Renal pelvis (tissue), 4 donors: ENCODE measurements around the gene SBF1. TPM values are rescaled to one million over a fixed set of nuclear protein-coding genes. Genes with fewer than 3 reads are reported as not detected.
A peak's percentile ranks its signal among the peaks of the same experiment; 100 is the strongest.

Experiments
- DNase-seq: peaks from one replicate; pipeline ENCODE4 v3.0.0-alpha.2; 2013
- polyA plus RNA-seq, 3 donors: library from polyadenylated mRNA; unstranded; fragments of 120-200 nt; gene quantifications; one replicate each; pipeline ENCODE4 v1.2.1, GENCODE V29; 2013; ENCODE audit not compliant: insufficient read length in 3 of 3

The SBF1 gene
- polyA plus RNA-seq, 3 donors = 42.2 to 51.0 (median 42.9) TPM

GRCh38 chr22:50486561-50487289 lies 11.9 kb upstream of the SBF1 start, which contains the start of gene MIOX:
MIOX (plus strand) TSS chr22:50486859; CDS start chr22:50486898, 39 bp downstream.
- DNase-seq = no peak

DNA sequence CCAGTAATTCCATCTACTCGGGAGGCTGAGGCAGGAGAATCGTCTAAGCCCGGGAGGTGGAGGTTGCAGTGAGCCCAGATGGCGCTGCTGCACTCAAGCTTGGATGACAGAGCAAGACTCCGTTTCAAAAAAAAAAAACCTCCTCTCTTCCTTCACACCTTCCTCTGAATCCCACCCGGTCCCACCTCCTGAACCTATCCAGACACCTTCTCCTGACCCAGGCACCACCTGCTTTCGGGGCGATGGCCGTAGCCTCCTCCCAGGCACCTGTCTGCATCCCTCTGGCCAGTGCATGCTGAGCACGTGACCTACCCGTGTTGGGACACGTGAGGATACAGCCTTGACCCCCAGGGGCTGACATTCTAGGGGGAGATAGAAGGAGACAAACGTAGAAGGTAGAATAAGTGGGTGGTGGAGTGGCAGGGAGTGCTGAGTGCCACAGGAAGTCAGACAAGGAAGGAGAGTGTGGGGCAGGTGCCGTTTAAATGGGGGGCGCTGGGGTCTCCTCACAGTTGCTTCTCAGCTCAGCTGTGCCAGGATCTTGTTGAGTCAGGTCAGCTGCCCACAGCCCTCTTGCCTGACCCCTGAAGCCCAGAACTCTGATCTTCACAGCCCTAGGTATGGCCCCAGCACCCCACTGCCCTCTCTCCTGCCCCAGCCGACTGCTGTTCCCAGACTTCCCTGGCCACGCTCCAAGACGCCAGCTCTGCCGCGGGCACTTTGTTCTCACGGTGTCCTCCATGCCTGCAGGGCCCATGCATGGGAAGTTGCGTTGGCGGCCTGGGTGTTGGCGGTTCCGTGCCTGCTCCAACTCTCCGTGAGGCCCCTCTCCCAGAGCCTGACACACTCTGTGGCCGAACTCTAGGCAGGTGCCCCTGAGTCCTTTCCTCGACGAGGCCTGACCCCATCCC lies 10.6 kb upstream of the SBF1 start:
- DNase-seq = no peak

GRCh38 chr22:50483977-50484853 lies 9.4 kb upstream of the SBF1 start:
- no peak for DNase-seq

- no peak for DNase-seq
These were observed 8.7 kb upstream of the SBF1 start for GRCh38 chr22:50483556-50483955.

- no peak for DNase-seq
These were observed 8.3 kb upstream of the SBF1 start for GRCh38 chr22:50483106-50483505.

GRCh38 chr22:50482107-50483074 lies 7.6 kb upstream of the SBF1 start:
- DNase-seq = no peak

- DNase-seq = peak; percentile 21
These were observed 6.7 kb upstream of the SBF1 start, which contains the start of gene ADM2 for GRCh38 chr22:50481440-50482106. ADM2 (plus strand) TSS chr22:50481543; CDS start chr22:50481848, 305 bp downstream.

DNA sequence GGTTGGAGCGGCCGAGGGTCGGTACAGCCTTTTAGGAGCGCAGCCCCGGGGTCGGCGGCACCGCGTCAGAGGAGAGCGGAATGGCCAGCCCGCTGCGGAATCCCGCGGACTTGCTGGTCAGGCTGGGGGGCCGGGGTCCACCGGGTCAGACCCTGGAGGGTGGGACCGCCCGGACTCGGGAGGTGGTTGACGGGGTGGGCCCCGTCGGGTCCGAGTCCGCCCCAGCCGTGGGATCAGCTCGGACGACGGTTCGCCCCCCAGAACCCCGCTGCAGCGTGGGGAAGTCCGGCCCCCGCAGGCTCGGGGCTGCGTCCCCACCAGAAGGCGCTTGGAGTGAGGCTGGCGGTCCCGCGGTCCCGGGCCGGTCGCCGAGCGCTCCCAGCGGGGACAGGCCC lies 6.2 kb upstream of the SBF1 start:
- DNase-seq = no peak

GRCh38 chr22:50479721-50480120 lies 4.9 kb upstream of the SBF1 start:
- DNase-seq = no peak

DNA sequence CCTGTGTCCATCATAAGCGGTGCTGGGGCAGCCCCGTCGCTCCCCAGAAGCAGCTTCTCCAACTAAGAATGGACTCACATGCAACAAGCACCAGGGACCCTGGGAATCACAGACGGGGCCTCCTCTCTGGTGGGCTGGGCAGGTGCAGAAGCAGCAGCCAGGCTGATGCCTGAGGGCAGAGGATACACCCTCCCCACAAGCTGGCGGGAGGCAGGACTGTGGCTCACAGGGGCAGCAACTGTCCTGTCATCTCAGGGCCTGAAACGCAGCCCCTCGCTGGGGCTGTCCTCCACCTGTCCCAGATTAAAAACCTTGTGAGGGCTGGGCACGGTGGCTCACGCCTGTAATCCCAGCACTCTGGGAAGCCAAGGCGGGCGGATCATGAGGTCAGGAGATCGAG lies 3.1 kb upstream of the SBF1 start:
- no peak for DNase-seq

GRCh38 chr22:50476868-50477267 lies 2.0 kb upstream of the SBF1 start:
- DNase-seq = no peak

- no peak for DNase-seq
These were observed 792 bp upstream of the SBF1 start for GRCh38 chr22:50475652-50476002.

DNA sequence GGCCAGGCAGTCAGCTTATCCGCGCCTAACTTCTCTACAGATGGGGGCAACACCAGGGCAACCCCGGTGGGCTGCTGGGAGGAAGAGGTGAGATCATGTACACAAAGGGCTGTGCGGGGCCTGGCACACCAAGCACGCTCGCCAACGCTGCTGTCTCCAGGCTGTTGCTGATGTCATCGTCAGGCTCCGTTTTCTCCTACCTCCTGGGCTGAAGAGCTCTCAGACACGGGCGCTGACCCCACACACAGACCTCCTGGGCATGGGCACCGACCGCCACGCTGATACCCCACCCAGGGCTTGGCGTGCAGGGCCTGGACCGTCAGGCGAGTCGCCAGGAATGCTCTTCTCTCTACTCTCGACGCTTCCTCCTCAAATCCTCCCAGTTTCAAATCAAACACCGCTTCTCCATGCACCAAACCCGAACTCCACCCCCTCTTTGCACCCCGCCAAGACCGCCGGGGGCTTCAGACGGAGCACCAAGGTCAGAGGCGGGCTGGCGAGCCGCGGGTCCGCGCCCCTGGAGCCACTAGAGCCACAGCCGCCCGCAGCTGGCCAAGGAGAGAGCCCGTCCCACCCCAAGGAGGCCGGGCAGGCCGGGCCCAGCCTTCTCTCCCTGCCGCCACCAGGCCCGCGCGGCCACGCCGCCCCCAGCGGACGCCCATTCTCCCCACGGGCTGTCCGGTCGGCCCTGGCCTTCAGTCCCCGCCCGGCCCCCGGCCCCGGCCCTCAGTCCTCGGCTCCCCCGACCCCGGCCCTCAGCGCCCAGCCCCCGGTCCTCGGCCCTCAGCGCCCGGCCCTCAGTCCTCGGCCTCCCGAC lies 772 bp downstream of the SBF1 start:
- no peak for DNase-seq

GRCh38 chr22:50473088-50473487 lies 1.7 kb downstream of the SBF1 start:
- DNase-seq = no peak

GRCh38 chr22:50471962-50472361 lies 2.9 kb downstream of the SBF1 start:
- no peak for DNase-seq

GRCh38 chr22:50471197-50471847 lies 3.5 kb downstream of the SBF1 start:
- DNase-seq = no peak

GRCh38 chr22:50470491-50470890 lies 4.3 kb downstream of the SBF1 start:
- DNase-seq = no peak

- no peak for DNase-seq
These were observed 5.2 kb downstream of the SBF1 start for GRCh38 chr22:50469377-50470305.
